Activated naive CD4-positive, alpha-beta T cell treated with Interleukin-2 at 50 U/mL for 16 hours (primary cell): ENCODE results near the gene POU3F2.

Source experiments
- DNase-seq: peaks from one replicate; pipeline ENCODE4 v3.0.0-alpha.2; 2020

Gene POU3F2

DNA sequence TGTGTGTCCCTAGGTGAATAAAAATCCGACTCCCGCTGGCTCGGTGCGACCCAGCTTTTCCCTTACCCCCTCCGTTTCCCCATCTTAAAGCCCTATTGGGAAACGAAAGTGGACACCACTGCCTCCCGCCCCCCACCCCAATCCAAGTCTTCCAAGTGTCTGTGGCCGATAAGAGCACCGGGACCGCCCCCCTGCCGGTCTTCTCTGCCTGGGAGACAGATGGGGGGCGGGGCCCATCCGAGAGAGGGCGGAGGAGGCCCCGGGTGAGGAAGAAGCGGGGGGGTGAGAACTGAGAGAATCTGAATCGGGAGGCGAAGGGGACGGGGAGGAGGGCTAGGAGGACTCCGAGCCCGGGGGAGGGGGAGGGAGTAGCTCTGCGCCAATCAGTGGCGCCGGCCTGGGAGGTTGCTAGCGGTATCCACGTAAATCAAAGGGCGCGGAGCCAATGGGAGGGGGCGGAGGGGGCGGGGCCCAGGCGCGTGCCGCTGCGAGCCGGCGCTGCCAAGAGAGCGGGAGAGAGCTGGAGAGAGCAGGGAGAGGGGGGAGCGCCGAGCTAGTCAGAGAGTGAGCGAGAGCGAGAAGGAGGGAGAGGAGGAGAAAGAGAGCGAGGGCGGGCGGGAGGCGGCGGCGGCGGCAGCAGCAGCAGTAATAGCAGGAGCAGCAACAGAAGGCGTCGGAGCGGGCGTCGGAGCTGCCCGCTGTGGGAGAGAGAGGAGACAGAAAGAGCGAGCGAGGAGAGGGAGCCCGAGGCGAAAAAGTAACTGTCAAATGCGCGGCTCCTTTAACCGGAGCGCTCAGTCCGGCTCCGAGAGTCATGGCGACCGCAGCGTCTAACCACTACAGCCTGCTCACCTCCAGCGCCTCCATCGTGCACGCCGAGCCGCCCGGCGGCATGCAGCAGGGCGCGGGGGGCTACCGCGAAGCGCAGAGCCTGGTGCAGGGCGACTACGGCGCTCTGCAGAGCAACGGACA lies at the start of gene POU3F2:
Gene POU3F2, plus strand, starts transcription at position 515 of the 972 bp plus-strand sequence. Its CDS starts 300 bp downstream, at position 815.
- peak; percentile 70 for DNase-seq

- no peak for DNase-seq
Measured at GRCh38 chr6:98787435-98787834, 46.9 kb upstream of the POU3F2 start.

DNA sequence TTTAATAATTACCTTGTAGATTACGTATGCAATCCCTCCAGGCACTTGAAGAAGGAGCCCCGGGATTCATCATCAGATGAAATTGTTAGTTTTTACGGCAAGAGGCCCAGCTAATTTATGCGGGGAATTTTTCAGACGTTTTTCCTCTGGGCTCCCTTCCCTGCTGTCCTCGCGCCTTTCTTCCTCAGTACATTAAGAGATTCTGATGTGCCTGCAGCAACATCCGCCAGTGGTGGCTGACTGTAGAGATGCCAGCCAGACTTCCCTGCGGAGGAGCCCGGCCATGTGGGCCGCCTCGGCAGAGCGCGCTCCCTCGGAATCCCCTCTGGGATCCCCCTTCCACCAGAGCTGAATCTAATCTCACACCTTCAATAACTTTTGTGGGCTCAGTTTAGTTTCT lies 46.4 kb upstream of the POU3F2 start:
- DNase-seq = no peak

DNA sequence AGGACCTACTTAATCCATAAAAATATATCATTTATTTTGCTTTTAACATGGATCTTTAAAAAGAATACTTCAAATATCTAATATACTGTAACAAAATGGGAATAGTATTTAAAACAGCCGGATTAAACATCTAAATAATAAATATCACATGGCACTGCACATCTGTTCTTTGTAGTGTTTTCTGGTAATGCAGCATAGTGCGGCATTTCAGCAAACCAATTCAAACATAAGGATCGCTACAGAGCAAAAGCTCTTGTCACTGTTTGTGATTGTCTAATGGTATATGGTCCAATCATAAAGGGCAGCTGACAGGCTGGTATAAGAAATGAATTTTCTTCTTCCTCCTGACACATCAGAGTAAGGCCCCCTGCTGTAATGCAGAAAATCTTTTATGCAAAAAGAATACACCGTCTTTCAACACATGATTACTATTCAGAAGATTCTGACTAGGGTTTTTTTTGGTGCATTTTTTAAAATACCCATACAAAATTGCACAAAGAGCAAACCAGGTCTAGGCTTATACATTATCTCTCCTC lies 40.0 kb upstream of the POU3F2 start:
- no peak for DNase-seq

DNA sequence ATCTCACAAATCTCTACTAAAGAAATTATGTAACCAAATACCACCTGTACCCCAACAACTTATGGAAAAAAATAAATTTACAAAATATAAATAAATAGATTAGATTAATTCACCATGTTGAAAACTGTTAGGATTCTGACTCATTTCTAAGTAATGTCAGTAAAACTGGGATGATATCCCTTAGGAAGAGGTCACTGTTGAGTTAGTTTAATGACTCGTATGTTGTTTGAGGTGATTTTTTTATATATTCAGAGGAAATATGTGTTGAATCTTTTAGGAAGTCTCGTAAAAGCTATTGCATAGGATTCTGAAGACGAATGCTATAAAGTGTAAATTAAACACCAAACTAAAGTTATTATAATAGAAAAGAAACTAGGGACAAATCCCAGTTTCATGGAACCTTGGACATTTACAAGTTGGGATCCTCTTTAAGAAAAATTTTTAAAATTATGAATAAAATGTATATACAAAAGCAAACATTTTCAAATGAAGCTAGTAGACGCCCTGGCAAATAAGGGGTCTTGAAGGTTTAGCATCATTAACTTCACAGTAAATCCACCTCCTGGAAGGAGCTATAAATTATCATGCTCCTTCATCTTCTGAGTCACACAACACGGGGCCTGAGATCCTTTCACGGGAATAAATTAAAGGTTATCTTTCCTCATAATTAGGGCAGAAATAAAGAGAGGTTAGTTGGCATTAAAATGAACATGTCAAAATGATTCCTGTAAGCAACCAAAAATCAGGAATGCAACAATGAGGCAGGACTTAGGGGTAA lies 37.0 kb upstream of the POU3F2 start:
- no peak for DNase-seq

- no peak for DNase-seq
Measured at GRCh38 chr6:98800866-98801265, 33.5 kb upstream of the POU3F2 start.

DNA sequence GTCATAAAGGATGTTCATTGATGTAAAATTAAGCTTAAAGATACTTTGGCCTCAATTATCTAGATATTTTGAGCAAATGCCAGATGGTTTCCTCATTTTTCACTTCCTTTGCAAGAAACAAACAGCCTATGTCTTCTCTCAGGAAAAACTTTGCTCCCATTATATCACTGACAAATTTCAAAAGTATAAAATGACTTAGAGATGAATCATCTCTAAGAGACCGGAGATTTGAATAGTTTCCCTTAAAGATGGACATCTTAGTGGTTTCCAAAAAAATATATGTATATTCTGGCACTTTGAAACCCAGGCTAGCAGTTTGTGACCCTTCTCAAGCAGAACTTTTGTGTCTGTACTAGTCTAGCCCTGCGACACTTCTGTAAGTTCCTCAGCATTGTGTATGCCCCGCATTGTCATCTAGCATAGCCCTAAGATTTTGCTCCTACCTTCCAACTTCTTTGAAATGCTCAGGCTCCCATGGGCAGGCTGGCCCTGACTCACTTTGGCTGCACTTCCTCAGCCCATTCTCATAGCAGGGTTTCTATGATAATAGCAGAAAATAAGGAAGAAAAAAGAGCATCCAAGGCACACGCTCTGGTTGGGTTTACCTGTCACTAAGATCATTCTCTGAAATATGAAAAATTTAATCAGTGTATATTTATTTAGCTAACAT lies 25.7 kb upstream of the POU3F2 start:
- no peak for DNase-seq

GRCh38 chr6:98812220-98812619 lies 22.2 kb upstream of the POU3F2 start:
- no peak for DNase-seq

GRCh38 chr6:98816799-98817198 lies 17.6 kb upstream of the POU3F2 start:
- DNase-seq = no peak

- DNase-seq = no peak
Measured at GRCh38 chr6:98821756-98822405, 12.5 kb upstream of the POU3F2 start.

- DNase-seq = no peak
Measured at GRCh38 chr6:98823428-98824161, 10.8 kb upstream of the POU3F2 start.

- DNase-seq = no peak
Measured at GRCh38 chr6:98824162-98824901, 10.0 kb upstream of the POU3F2 start.

- no peak for DNase-seq
Measured at GRCh38 chr6:98824902-98825599, 9.3 kb upstream of the POU3F2 start.

- no peak for DNase-seq
Measured at GRCh38 chr6:98825600-98826230, 8.7 kb upstream of the POU3F2 start.

DNA sequence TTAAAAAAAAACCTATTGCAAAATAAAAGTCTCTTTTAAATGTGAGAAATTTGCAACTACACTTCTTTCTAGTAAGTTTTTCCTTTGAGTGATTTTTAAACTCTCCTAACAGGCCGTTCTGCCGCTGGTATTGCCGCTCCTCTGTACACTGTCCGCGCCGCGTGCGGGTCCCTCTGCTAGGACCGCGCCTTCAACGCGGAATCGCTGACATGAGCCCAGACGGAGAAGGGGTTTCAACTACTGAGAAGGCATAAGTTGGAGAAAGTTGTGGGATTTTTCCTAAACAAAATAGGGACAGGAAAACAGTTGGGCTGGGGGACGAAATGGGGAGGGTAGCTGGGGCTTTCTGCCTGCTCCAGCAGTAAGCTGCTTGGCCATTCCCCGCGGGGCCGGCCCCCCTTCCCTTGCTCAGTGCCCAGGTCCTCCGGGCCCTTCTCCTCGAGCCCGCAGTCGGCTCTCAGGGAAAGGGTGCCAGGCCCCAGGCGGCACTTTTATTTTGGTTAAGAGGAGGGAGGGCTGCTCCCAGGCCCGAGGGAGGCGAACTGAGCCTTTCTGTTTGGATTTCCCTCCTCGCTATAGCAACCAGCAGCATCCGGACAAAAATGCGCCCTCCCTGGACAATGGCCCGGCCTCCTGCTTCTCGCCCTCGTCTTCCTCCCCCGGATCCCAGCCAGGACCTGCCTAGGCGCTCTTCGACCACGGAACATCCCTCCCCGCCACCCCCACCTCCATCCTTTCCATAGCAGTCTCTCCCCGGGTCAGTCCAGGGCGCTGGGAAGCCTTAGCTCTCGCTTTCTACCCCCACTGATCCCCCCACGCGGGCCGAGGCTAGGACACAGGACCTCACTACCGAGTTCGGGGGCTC lies 6.8 kb upstream of the POU3F2 start:
- no peak for DNase-seq

DNA sequence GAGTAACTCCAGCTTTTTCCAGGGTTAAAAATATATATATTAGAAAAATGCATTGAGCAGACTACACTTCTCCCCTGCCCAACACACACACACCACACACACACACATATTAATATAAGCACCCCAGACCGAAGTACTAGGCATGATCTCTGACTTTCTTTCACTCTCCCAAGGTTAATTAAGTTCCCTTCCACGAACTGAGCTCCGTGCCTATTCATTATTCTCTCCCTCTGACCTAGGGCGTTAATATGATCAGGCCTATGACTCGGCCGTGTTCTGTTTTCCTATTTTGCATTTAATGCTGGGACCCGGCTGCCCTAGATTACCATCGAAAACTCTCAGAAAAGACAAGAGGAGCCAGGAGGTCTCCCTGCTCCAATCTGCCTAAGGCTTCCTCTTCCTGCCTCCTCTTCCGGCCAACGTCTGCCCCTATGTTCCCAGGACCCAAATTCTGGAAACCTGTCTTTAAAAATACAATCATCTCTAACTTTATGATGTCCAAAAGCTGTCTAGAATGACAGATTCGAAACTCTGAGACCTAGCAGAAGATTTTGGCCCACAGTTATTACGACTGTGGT lies 6.1 kb upstream of the POU3F2 start:
- DNase-seq = no peak

GRCh38 chr6:98828941-98829411 lies 5.4 kb upstream of the POU3F2 start:
- DNase-seq = no peak

- DNase-seq = no peak
Measured at GRCh38 chr6:98830146-98830545, 4.2 kb upstream of the POU3F2 start.
